ENCODE results near the gene FRK.

DNA sequence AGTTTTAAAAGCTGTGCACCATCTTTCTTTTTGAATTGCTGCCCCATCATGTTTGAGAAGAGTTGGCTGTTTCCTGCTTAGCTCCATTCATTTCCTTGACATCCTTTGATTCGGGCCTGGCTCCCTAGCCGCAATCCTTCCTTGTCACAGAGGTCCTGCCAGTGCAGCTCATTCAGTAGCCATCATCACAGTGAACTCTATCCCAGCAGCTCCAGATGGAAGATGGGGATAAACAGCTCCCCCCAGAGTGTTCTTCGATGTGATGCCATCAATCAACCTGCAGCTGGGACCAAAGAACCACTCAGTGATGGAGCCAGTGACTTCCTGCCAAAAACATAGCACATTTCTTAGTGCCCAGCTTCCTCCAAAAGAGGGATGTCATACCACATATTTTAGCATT, 158.8 kb downstream of the FRK start:
- TF ChIP-seq TAF1 (IDR thresholded peaks at IDR 0.05; ENCODE audit: borderline replicate concordance, low read depth, low read length) (no peak), POLR2AphosphoS5 (IDR thresholded peaks at IDR 0.05; ENCODE audit: low read depth, low read length) (no peak)

All from GM12892 (cell line).